ENCODE results near the gene ADAMTS15.
"Not testable (repeated sequence)": the region's sequence is repeated elsewhere in the genome, so short reads cannot be mapped to it uniquely, and the experiment has no call there.

Gene ADAMTS15

DNA sequence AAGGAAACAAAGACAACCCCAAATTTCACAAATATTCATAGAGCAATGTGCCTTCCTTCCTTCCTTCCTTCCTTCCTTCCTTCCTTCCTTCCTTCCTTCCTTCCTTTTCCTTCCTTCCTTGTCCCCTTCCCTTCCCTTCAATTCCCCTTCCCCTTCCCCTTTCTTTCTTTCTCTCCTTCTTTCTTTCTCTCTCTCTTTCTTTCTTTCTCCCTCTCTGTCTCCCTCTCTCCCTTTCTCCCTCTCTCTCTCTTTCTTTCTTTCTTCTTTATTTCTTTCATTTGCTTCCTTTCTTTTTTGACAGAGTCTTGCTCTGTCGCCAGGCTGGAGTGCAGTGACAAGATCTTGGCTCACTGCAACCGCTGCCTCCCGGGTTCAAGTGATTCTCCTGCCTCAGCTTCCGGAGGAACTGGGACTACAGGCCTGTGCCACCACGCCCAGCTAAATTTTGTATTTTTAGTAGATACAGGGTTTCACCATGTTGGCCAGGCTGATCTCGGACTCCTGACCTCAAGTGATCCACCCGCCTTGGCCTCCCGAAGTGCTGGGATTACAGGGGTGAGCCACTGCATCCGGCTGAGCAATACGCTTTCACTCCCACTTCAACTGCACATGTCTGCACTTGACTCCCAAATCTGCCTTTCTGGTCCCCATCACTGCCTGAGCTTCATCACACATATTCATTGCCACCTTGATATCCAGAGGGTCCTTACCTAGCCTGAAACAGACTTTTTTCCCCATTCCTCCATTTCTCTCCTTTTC lies 9.9 kb upstream of the ADAMTS15 start:
- DNase-seq, result not testable (repeated sequence)

DNA sequence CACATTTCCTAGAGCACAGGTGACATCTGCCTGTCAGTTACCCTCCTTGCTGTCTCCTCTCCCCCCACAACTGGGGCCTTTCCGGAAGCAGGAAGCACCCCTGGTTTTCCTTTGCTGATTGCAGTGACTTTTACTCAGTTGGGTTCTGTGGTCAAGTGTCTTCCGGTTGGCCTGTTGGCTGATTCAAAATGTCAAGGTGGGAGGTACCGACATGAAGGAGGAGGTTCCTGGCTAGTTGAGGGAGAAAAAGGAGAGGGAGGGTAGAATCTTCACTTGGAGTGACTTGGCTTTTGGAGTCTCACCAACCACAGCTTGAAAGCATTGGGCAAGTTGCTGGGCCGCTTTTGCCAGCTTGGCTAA lies 9.3 kb upstream of the ADAMTS15 start:
- DNase-seq, result no peak

DNA sequence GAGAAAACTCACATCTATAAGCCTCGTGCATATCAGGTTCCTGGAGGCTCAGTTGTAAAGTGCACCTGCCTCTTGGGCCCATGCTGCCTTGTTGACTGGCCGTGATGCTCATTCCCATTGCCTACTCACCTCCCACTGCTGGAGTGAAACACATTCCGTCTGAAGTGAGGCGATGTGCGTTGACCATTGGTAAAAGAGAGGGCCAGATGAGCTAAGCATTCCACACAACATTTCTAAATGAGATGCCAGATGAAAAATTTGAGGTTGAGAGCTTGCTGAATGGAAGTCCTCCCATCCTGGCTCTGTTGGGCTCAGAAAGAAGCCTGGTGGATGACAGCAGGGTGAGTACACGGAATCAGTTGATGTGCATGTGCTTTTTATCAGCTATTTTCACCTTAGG lies 8.6 kb upstream of the ADAMTS15 start:
- DNase-seq, result no peak

DNA sequence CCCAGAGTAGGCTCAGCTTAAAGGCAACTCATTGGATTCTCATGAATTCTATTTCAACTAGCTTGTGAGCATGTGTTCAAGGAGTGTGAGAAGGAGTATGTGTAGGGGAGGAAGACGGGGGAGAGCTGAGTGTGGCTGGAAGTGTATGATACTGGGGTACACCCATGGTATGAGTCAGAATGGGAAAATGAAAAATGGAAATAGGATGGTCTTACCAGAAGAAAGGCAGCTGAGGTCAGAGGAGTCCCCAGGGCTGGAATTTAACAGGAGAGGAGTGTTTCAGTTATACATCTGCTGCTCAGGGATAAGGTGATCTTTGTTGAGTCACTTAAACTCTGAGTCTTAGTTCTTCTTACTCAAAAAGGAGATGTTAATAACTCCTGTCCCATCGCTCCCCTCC lies 6.7 kb upstream of the ADAMTS15 start:
- DNase-seq, result no peak

DNA sequence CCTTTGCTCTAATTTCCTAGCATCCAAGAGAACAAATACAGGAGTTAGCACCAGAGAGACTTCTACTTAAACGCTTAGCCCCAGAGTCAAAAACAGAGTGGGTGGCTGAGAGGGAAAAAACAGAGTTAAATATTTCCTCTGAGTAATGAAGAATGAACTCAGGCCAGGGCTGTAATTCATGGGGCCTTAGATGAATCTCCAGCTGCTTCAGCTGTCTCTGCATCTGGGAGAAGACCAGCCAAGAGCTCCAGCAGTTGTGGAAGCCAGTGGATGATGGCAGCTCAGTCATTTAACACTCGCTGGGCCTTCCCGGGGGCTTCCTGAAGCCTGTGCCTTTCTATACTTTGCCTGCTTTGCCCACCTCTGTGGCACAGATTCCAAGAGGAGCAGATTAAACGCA lies 5.7 kb upstream of the ADAMTS15 start:
- DNase-seq, result no peak

DNA sequence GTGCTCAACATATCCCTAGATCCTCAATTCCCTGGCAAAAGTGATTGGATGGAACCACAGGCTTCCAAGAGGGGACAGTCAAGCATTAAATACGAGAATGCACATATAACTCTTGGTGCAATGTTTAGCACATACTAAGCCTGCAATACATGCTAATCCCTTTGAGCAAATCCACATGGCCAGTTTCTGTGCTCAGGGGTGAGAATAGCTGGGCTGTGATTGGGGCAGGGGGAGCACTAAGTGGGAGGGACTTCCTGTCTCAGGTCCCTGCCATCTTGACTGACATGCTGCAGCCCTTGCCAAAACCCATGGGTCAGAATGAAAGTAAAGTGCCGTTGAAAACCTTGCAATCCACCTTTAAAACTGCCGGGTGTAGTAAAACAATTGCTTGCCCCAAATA lies 2.7 kb upstream of the ADAMTS15 start:
- no peak for DNase-seq

DNA sequence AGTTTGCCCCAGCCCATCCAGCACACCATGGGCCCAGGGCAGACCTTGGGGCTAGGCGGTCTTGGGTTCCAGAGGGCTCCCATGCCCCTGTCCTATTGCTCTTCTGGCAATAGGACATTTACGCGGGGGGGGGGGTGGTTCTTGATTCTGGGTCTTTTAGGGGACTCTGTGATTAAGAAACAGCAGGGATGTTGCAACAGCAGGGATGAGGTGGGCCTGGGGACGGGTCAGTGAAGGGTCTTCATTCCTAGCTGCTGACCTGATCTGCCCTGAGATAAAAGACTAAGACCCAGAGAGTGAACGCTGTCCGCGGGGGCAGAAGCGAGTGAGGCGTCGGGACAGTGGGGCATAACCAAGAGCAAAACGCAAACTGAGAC lies 418 bp upstream of the ADAMTS15 start:
- no peak for DNase-seq

DNA sequence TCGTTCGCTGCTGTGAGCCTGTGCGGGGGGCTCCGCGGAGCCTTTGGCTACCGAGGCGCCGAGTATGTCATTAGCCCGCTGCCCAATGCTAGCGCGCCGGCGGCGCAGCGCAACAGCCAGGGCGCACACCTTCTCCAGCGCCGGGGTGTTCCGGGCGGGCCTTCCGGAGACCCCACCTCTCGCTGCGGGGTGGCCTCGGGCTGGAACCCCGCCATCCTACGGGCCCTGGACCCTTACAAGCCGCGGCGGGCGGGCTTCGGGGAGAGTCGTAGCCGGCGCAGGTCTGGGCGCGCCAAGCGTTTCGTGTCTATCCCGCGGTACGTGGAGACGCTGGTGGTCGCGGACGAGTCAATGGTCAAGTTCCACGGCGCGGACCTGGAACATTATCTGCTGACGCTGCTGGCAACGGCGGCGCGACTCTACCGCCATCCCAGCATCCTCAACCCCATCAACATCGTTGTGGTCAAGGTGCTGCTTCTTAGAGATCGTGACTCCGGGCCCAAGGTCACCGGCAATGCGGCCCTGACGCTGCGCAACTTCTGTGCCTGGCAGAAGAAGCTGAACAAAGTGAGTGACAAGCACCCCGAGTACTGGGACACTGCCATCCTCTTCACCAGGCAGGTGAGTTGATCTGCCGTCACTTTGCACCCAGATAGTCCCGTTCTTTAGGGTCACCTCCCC lies 1.0 kb downstream of the ADAMTS15 start:
- DNase-seq, result no peak

DNA sequence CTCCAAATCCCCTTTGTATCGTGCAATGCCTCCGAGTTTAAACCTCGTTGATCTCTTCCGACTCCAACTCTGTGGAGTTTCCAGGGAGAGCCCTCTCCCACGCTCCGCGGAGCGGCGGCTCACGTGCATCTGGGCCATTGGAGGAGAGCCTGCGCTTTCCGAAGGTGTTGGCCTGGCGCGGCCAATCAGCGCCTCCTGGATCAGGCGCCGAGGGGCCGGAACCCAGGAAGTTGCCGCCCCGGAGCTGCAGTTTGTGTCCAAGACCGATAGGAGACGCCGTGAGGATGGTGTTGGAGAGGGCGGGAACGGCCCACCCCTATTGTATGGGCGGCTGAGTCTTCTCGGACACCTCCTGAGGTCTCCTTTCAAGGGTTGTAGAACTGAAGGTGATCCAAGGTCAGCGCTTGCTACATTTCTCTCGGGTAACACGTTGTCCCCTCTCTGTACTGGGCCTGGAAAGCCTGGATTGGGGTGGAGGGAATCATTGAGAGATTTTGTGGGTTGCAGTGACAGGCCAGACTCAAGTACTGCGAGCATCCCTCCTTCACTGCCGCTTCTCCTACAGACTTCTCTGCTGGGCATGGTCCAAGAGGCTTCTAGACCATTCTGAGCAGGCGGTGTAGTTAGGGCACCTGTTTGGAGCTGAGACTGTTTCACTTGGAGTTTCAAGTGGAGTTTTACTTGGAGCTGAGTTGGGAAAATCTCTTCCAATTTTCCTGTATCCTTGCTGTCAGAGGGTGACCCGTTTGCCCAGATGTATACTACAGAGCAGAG lies 1.7 kb downstream of the ADAMTS15 start:
- no peak for DNase-seq

DNA sequence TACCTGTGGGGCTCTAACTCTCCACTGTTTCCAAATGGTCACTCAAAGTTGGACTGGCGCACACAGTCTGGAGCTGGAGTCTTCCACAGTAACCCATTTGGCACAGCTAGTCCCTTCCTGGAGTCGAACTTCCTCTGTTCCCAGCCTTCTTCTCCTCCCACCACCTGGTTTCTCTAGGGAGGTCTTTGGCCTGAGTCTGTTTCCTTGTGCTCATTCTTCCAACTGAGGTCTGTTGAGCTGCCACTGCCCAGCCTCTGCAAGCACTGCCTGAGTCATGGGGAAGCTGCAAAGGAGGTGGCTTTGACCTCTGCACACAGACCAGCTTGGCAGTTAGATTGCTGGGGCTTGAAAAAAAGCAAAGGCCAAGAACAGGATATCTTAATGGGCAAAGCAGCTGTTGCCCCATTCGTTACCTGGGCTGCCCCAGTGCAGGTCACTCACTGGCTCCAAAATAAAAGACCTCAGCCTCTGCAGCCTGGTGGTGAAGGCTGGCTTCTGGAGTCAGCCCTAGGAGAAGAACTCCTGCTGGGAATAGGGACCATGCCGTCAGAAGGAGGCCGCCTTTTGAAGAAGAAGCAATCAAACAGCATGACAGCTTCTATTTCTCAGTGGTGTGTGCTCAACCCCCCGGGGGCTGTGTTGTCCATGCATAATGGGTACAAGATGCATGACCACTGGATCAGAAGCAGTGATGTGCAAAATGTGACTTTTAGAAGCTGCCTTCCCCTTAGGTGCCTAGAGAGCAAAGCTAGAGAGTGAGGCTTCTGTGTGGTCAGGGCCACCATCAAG lies 3.0 kb downstream of the ADAMTS15 start:
- no peak for DNase-seq

DNA sequence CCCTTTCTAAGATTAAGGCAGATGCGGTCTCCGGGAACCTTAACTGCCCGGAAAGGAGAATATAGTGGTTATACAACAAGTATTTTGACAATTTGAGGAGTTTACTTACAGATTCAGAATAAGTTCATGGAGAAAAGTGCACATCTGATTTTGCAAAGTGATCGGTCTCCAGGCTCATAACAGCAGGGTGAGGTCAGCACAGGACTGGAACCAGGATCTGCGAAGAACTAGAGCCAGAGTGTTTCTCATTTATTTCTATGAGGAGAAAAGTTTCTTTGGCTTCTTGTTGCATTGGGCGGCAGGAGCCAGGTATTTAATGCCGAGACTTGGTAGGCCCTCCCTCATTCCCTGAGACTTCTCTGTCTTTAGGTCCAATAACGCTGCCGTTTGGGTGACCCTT lies 3.7 kb downstream of the ADAMTS15 start:
- DNase-seq, result no peak

DNA sequence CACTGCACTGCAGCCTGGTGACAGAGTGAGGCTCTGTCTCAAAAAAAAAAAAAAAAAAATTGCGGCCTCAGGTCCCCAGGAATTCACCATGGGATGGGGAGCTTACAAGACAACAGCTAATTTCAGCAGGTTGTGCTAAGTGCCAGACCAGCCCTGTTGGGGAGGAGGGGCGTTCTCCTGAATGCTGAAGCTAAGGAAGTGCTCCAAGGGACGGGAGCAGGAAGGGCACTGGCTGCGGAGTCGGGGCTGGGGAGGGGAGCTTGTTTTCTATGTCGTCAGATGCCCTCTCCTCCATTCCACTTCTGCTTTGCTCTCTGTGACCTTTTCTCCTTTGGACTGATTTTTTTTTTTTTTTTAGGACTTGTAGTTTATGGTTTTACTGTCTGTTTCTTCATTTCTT lies 4.5 kb downstream of the ADAMTS15 start:
- DNase-seq, result no peak

DNA sequence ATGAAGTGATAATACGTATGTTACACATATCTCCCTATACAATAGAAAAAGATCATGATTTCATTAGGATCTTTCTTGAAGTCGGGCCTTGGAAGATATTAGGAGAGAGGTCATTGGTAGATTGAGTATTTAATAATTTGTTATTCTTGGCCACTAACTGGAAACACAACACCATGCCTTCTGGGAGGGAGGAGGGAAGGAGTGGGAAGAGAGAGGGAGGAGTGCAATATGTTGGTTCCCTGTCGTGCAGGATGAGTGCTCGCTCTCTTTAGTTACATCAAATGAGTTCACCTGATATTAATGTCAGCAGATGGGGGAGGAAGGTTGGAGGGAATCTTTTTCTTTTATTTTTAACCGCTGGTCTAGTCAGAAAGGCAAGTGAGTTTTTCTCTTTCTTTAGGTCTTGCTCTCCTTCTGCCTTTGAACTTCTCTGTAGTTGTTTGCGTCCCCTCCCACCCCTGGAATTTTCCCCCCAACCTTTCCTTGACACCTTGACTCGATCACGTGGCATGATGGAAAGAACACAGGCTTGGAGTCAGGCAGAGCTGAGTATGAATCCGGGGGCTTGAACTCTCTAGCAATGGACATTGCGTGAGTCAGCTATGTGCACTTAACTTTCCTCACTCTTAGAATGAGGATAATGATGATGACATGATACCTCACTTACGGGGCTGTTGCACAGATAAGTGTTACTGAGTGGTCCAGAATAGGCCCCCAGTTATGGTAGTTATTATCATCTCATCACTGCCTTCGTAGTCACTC lies 6.2 kb downstream of the ADAMTS15 start:
- no peak for DNase-seq

DNA sequence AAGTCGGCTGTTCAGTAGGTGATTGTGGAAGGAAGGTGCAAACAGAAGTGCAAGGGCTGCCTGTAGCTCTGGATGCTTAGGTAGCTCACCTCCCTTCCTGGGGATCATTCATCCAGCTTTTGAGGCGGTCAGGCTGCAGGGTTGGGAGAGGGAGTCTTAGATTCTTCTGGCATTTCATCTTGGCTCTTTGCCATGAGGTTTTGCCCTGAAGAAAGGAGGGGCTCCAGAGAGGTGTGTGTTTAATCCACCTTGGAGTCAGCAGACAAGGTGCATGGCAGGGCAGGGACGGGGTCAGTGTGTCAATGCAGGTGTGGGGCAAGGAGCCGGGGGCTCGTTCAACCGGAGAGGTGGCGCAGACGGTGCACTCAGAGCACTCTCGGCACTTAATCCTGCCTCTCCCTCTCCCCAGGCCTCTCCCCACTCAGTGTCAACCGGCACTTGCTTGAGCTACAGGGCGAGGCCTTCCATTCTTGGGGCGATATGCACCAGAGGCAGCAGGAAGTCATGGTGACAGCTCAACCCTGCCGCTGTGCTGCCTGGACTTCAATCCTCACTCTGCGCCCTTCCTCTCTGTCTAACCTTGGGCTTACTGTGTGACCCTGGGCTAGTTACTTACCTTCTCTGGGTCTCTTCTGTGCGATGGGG lies 7.2 kb downstream of the ADAMTS15 start:
- no peak for DNase-seq

DNA sequence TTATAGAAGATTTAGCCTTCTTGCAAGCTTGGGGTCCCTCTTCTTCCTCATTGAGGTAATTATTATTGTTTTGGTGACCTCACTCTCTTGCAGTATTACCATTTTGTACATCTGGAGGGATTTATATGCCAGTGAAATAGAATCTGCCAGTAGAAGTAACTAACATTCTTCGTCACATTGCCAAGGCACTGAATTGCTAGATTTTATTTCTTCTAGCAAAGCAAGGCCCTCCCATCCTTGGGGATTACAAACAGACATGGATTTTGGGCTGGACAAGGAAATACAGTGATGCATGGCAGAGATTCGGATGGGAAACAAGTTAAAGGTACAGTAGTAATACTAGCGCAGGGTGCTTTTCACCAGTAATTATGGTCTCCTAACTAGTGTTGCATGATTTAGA lies 7.8 kb downstream of the ADAMTS15 start:
- no peak for DNase-seq

DNA sequence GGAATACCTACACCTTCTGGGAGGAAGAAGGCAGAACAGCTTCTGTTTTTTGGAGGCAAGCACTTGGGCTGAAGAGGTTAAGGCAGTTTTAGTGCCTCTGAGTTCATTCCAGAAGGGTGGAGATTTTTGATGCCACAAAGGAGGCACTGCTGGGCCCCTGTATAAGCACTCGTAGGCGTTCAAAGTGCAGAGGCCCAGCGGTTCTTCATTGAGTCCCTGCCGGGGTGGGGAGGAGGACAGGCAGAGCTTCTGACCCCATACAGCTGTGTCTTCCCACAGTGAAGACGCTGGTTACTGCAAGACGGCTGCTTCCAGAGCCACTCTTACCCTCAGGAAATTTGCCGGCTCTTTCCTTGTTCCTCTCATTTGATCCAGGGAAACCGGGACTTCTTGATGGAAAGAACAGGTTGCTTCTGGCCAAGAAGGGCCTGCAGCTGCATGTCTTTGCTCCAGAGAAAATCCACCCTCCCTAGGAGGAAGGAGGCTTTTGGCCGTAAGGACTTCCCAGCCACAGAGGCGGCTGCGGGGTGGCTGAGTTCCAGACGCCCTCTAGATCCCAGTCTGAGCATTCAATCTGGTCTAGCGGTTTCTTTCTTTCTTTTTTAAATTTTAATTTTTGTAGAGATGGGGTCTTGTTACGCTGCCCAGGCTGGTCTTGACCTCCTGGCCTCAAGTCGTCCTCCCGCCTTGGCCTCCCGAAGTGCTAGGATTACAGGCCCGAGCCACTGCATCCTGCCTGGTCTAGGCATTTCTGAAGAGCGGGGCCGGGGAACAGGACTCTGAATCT lies 9.4 kb downstream of the ADAMTS15 start:
- DNase-seq, result no peak

DNA sequence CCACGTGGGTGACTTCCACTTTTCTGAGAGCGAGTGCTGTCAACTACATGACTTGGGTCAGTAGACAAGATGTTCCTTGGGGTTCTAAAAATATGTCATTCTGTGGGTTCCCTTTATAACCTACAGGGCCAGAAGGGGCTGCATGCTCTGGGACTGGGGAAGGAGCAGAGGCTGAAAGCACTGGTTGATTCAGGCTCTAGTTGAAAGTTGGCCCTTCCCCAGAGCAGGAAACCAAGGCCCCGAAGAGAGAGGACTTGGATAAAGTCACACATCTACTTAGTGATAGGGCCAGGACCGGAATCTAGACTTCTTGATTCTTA lies 9.9 kb downstream of the ADAMTS15 start:
- no peak for DNase-seq

DNA sequence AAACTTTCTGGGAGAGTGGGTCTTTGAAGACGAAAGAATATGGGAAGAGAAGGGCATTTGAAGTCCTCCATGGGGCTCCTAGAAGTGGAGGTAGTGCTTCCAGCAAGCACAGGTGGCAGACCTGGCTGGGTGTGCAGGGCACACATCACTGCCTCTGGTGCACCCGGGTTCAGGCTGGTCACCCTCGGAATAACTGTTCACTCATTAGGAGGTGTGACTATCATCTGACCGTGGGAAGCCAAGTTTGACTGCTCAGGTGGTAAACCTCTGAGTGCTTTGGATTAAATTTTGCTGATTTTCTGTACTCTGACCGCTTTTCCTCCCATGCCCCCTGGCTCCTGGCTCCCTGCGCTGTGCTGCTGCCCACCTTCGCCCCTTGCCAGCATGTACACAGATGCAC lies 11.1 kb downstream of the ADAMTS15 start:
- DNase-seq, result no peak

DNA sequence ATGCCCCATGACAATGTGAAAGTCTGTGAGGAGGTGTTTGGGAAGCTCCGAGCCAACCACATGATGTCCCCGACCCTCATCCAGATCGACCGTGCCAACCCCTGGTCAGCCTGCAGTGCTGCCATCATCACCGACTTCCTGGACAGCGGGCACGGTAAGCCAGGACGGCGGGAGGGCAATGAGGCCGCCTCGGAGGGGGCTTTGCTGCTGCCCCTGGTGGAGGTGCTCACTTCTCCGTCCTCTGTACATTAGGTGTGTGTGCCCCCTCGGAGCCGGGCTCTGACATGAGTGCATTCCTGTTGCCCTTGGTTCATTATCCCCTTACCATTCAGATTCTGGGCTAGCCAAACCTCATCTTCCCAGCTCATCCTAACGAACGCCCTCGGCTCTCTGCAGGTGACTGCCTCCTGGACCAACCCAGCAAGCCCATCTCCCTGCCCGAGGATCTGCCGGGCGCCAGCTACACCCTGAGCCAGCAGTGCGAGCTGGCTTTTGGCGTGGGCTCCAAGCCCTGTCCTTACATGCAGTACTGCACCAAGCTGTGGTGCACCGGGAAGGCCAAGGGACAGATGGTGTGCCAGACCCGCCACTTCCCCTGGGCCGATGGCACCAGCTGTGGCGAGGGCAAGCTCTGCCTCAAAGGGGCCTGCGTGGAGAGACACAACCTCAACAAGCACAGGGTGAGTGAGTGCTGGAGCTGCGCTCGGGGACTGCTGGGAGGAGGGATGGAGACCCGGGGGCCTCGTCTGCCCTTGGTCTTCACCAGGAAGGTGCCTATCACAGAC lies 13.8 kb downstream of the ADAMTS15 start:
- DNase-seq, result no peak

DNA sequence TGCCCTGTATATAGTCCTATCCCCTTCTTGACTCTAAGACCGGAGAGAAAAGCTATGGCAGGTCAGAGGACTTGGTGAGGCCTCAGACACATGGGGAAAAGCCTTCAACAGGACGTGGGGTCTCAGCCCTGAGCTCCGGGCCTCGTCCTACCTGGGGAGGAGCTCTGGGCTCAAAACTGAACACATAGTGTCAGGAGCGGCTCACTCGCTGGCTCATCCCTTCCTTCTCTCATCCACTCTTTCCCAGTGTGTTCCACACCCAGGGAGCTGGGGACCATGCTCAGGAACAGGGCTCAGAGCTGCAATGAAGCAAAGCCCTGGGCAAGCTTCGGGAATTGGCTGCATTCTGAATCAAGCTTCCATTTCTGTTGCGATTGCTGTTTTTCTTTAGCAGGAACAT lies 14.5 kb downstream of the ADAMTS15 start:
- DNase-seq, result no peak
